Measurements from ENCODE around the gene CACTIN.
"Not testable (repeated sequence)": the region's sequence is repeated elsewhere in the genome, so short reads cannot be mapped to it uniquely, and the experiment has no call there.

CACTIN gene

DNA sequence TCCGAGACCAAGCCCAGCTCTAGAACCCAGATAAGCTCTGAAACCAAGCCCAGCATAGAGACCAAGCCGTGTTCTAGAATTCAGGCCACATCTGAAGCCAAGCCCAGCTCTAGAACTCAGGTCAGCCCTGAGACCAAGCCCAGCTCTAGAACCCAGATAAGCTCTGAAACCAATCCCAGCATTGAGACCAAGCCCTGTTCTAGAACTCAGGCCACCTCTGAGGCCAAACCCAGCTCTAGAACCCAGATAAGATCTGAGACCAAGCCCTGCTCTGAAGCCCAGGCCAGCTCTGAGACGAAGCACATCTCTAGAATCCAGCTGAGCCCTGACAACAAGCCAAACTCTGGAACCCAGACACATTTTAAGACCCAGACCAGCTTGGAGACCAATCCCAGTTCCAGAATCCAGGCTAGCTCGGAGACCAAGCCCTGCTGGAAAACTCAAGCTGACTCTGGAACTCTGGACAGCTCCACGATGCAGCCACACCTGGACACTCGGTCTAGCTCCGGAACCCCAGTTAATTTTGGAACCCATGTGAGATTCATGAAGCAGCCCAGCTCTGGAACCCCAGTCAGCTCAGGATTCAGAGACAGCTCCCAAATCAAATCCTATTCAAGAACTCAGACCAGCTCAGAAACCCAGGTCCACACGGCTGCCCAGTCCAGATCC is 35.5 kb downstream of the CACTIN start:
- no peak for DNase-seq (ENCODE audit: low read depth in 3 of 3)

DNA sequence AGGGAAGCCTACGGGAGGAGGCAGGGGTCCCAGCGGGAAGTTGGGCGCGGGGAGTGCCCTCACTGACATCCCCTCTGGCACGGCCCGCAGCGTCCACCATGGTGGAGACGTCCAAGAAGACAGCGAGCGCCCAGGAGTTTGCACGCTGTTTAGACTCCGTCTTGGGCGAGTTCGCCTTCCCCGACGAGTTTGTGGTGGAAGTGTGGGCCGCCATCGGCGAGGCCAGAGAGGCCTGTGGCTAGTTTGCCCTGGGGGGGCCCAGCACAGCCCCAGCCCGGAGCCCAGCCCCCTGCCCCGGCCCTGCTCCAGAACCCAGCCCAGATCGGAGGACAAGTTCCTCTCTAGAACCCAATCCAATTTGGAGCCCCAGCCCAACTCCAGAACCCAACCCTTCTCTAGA is 36.6 kb downstream of the CACTIN start:
- no peak for DNase-seq (ENCODE audit: low read depth in 3 of 3)

DNA sequence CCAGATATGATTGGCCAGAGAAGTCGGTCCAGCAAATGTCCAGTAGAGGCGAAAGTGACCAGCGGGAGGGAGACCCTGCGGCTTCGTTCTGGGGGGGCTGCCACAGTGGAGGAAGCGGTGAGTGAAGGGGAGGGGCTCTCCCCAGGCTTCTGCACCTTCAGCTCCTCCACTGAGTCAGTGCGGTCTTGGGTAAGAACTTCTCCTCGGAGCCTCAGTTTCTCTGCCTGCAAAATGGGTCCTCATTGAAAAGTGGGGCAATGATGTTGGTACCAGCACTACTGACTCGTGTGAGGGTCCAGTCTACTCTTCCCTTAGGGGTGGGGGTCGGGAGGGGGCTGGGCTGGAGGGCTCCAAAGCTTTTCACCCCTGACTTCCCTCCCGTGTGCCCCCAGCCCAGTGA is 37.2 kb downstream of the CACTIN start:
- DNase-seq (ENCODE audit: low read depth in 3 of 3): no peak

DNA sequence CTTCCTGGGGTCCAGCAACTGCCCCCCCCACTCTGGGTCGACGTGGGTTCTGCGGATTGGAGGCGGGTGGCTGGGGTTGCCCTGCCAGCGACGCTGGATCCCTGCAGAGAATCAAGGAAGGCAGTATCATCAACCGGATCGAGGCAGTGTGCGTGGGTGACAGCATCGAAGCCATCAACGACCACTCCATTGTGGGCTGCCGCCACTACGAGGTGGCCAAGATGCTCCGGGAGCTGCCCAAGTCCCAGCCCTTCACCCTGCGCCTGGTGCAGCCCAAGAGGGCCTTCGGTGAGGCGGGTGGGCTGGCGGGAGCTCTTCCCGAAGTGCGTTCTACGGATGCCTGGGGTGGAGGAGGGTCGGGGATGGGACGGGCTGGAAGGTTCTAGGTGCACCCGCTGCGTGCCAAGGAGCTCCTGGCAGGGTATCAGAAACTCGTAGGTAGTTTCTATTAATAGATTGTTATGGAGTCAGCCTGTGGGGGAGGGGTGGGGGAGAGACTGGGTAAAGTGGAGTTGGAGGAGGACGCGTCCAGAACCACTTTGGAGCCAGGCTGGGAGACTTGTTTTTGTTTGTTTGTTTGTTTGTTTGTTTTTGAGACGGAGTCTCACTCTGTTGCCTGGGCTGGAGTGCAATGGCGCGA is 39.8 kb downstream of the CACTIN start:
- DNase-seq (ENCODE audit: low read depth in 3 of 3): no peak

DNA sequence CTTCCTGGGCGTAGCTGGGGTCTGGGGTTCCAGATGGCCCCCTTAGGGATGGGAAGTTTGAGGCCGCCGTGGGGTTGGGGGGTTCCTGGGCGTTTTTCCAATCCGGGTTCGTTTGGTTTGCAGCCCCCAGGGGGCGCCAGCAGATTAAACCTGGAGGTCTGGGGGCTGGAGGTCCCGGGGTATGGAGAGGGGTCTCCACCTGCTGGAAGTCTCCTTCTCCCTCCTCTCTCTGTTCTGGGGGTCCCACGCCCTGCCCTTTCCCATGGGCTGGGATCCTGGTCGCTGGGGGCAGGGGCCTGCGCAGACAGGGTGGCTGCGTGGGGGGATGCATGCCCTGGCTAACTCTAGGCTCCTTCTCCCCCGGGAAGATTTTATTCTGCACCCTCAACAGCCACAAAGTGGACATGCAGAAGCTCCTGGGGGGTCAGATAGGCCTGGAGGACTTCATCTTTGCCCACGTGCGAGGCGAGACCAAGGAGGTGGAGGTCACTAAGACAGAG is 40.4 kb downstream of the CACTIN start:
- no peak for DNase-seq (ENCODE audit: low read depth in 3 of 3)

DNA sequence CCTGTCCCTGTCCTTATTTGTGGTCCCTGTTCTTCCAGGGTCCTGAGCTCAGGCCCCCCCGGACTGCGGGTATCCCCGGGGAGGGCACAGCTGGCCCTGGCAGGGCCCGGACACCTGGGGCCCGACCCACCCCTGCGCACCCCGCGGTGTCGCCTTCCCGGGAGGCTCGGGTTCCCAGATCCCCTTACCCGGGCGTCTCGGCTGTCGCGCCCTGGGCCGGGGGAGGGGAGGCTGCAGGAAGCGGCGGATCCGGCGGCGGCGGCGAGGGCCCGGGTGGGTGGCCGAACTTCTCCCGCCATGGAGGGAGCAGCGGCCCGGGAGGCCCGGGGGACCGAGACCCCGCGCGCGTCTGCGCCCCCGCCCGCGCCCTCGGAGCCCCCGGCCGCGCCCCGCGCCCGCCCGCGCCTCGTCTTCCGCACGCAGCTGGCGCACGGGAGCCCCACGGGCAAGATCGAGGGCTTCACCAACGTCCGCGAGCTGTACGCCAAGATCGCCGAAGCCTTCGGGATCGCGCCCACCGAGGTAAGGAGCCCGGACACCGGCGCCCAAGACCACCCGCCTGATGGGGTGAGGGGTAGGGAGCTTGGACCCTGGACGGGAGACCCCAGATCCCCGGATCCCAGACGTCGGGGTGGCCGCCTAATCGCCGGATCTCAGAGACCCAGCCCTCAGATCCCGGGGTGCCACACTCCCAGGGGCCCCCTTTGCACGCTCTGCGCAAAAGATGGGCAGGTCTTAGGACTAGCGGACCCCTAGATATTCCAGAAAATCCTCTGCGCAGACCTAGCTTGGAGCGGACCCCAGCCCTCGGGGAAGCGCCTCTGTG is 41.1 kb downstream of the CACTIN start, which contains the start of gene GIPC3:
TSS of gene GIPC3 (plus strand) at position 178 of the 826 bp plus-strand sequence. CDS start at position 298, 120 bp downstream.
- no peak for DNase-seq (ENCODE audit: low read depth in 3 of 3)

DNA sequence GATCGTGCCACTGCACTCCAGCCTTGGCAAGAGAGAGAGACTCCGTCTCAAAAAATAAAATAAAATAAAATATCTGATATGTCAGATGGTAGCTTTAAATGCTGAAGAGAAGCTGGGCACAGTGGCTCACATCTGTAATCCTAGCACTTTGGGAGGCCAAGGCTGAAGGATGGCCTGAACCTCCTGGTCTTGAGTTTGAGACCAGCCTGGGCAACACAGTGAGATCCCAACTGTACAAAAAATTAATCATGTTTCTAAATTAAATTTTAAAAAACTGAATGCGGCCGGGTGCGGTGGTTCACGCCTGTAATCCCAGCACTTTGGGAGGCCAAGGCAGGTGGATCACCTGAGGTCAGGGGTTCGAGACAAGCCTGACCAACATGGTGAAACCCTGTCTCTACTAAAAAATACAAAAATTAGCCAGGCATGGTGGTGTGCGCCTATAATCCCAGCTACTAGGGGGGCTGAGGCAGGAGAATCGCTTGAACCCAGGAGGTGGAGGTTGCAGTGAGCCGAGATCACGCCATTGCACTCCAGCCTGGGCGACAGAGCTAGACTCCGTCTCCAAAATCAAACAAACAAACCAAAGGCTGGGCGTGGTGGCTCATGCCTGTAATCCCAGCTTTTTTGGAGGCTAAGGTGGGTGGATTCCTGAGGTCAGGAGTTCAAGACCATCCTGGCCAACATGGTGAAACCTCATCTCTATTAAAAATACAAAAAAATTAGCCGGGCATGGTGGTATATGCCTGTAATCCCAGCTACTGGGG is 42.4 kb downstream of the CACTIN start:
- not testable (repeated sequence) for DNase-seq (ENCODE audit: low read depth in 3 of 3)

DNA sequence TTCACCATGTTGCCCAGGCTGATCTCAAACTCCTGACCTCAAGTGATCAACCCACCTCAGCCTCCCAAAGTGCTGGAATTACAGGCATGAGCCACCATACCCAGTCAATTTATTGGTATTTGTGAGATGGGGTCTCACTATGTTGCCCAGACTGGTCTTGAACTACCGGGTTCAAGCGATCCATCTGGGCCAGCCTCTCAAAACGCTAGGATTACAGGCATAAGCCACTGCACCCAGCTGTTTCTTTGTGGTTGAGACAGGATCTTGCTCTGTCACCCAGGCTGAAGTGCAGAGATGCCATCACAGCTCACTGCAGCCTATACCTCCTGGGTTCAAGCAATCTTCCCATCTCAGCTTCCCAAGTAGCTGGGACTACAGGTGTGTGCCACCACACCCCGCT is 44.8 kb downstream of the CACTIN start:
- DNase-seq (ENCODE audit: low read depth in 3 of 3): not testable (repeated sequence)

DNA sequence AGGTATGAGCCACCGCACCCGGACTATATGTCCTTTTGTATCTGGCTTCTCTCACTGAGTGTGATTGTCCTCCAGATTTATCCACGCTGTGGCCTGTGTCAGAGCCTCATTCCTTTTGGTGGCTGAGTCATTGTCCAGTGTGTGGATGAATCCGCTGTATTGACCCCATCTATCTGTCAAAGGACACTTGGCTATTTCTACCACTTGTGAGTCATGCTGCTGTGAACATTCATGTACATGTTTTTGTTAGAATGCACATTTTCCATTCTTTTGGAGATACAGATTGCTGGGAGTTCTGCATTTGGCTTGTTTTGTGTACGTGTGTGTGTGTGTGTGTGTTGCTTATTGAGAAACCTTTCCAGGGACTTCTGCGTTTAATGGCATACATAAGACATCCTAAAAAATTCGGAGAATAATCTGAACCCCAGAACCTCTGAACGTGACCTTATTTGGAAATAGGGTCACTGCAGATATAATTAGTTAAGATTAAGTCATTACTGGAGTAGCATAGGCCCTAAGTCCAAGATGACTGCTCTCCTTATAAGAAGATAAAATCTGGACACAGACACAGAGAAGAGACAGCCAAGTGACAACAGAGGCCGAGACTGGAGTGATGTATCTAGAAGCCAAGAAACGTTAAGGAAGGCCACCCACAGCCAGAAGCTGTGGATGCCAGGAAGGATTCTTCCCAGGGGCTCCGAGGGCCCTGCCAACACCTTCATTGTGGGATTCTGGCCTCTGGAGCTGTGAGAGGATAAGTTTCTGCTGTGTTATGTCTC is 46.2 kb downstream of the CACTIN start:
- no peak for DNase-seq (ENCODE audit: low read depth in 3 of 3)

DNA sequence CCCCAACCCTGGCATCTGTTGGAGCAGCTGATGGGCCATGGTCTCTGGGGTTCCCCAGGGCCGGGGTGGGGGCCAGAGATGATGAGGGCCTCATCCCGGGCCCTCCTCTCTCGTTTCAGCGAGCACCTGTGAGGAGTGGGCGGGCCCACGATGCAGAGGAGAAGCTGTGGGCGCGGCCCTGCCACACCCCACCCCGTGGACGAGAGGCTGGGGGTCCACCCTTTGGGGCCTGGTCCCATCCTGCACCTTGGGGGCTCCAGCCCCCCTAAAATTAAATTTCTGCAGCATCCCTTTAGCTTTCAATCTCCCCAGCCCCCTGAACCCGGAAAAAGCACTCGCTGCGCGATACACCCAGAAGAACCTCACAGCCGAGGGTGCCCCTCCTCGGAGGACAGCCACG is 48.2 kb downstream of the CACTIN start:
- DNase-seq (ENCODE audit: low read depth in 3 of 3): no peak

DNA sequence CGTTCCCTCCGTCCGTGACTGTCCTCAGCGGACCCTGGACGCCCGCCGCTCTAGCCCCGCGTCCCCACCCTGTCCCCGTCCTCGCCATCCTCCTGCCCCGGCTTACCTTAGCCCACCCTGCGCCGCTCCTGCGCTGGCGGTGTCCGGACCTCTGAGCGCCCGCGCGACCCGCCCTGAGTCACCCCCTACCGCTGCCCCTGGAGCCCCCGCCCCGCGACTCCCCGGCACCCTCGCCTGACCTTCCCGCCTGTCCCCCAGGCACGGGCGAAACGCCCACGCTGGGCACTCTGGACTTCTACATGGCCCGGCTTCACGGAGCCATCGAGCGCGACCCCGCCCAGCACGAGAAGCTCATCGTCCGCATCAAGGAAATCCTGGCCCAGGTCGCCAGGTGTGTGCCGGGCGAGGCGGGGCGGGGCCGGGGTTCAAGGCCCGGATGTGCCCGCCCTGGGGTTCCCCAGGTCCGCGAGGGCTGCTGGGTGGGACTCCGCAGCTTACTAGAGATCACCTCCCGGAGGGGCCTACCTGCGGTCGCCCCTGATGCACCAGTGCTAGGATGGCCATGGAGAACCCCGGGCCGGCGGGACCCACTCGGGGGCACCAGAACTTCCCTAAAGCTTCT is 48.8 kb downstream of the CACTIN start:
- DNase-seq (ENCODE audit: low read depth in 3 of 3): no peak

DNA sequence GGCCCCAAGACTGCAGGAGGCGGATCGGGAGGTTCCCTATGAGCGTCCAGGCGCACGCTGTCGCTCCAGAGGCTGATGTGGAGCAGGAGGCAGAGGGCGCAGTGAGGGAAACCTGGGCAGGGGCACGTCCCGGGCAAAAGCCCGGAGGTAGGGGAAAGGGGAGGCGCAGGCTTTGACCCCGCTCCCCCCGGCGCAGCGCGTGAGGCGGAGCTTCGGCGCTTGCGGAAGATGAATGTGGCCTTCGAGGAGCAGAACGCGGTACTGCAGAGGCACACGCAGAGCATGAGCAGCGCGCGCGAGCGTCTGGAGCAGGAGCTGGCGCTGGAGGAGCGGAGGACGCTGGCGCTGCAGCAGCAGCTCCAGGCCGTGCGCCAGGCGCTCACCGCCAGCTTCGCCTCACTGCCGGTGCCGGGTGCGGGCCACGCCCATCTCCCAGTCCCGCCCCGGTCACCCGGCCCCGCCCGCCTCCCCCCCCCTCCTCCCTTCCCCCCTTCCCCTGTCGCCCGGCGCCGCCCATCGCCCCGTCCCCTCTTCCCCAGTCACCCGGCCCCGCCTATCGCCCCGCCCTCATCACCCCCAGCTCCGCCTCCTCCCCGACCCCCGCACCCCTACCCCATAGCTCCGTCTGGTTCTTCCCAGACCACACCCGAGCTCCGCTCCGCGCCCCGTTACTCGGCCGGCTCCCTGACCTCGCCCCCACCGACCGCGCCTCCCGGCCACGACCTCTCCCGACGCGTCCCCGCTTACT is 49.7 kb downstream of the CACTIN start:
- DNase-seq (ENCODE audit: low read depth in 3 of 3): no peak

DNA sequence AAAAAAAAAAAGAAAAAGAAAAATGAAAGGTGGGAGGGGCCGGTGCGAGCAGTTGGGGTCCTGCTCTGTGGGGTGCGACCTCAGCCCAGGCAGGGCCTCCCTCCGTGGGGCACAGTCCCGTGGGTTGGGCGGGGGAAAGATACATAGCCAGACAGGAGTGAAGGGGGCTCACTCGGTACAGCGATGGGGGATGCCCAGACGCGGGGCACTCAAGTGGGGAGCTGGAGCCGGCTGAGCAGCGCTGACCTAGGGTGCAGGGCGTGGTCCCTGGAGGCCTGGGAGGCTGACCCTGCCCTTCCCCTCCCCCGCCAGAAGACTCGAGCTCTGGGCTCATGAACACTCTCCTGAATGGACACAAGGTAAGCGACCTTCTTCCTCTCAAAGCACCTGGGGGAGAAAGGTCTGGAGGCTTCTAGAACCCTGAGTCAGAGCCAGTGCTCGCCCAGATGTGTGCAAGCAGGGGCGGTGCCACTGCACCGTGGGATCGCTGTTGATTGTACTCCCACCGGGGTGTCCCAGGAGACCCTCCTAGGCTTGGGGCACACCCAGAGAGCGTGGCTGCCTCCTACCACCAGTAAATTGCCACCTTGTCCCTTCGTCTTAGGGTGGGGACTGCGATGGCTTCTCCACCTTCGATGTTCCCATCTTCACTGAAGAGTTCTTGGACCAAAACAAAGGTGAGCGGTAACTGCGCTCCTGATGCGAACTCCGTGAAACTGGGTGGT is 50.5 kb downstream of the CACTIN start:
- no peak for DNase-seq (ENCODE audit: low read depth in 3 of 3)

DNA sequence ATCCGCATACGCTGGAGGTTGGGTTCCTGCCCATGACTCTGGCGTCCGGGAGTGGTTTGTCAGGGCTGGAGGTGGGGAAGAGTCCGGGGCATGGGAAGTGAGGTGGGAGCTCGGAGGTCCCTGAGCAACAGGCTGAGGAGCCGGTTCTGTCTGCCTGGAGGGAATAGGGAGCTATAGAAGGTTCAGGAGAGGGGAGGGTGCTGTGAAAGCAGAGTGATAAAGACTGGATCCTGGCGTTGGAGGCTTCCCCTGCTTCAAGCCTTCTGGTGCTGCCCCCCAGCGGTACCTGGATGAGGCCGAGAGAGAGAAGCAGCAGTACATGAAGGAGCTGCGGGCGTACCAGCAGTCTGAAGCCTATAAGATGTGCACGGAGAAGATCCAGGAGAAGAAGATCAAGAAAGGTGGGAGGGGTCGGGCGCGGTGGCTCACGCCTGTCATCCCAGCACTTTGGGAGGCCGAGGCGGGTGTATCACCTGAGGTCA is 51.3 kb downstream of the CACTIN start:
- no peak for DNase-seq (ENCODE audit: low read depth in 3 of 3)

DNA sequence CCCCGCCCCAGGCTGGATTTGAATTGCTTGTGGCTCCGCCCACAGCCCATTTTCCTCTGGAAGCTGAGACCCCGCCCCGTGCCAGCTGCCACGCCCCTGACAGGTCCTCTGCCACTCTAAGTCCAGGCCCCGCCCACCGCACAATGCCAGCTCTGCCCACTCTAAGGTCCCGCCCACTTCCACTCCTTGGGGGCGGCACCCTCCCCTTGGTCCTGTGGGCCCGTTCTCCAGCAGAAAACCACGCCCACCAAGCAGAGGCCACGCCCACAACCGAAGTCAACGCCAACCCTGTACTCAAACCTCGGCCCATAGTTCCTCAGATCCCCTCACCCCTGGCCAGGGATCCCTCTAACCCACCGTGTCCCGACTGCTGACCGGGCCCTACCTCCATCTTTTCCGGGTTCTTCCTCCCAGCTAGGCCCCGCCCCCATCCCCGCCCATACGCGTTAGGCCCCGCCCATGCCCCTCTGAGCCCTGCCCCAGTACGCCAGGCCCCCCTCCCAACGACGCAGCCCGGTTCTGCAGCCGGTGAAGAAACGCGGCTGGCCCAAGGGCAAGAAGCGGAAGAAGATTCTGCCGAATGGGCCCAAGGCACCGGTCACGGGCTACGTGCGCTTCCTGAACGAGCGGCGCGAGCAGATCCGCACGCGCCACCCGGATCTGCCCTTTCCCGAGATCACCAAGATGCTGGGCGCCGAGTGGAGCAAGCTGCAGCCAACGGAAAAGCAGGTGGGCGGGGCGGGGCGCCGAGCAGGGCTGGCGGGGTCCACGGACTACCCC is 52.5 kb downstream of the CACTIN start:
- DNase-seq (ENCODE audit: low read depth in 3 of 3): peak; percentile 89 to 96 (median 95)

DNA sequence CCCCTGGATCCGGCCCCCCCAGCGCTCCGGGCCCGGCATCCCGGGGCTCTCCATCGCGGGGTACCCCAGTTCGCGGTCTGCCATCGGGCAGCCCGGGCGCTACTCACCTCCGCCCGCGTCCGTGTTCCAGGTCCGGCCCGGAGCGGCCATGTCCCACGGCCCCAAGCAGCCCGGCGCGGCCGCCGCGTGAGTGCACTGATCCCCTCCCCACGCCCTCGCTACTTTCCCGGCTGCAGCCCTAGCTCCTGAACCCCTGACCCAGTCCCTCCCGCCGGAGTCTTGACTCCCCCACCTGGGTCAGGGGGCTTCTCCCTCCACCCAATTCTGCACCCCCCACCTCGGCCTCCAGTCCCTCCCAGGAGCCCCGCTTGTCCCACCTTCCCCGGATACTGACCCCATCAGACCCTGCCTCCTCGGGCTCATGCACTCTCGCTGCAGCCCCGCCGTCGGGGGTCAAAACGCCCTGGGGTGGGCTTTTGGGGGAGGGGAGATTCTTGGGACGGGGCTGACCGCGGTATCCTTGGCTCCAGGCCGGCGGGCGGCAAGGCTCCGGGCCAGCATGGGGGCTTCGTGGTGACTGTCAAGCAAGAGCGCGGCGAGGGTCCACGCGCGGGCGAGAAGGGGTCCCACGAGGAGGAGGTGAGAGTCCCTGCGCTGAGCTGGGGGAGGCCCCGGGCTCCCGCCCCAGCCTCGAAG is 53.3 kb downstream of the CACTIN start:
- DNase-seq (ENCODE audit: low read depth in 3 of 3): no peak

DNA sequence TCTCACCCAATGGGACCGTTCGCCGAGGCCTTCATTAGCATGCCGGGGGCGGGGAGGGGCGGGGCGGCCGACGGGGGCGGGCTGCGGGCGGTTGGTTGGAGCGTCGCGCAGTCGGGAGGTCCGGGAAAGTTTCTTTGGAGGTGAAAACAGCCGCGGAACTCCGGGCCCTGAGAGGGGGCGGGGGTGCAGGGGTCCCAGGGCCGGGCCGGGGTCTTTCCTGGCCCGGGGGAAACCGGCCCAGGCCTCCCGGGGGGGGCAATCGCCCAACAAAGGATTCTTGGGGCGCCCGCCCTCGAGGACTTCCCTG is 53.8 kb downstream of the CACTIN start, which contains the start of gene HMG20B:
TSS of gene HMG20B (plus strand) at position 90 of the 307 bp plus-strand sequence. CDS start 366 bp downstream, outside the sequence.
- DNase-seq (ENCODE audit: low read depth in 3 of 3): no peak

Measured in stimulated activated CD4-positive, alpha-beta T cell treated with anti-CD3 and anti-CD28 coated beads, TNF-alpha, amount 100 ng/mL, for 48 hours (primary cell).